Measurements from ENCODE around the gene PHF20. TPM values are rescaled to one million over a fixed set of nuclear protein-coding genes. Genes with fewer than 3 reads are reported as not detected.
A peak's percentile ranks its signal among the peaks of the same experiment; 100 is the strongest.

PHF20 gene
- total RNA-seq, 2 donors from 2014 or later: 17.6 to 25.1 TPM

DNA sequence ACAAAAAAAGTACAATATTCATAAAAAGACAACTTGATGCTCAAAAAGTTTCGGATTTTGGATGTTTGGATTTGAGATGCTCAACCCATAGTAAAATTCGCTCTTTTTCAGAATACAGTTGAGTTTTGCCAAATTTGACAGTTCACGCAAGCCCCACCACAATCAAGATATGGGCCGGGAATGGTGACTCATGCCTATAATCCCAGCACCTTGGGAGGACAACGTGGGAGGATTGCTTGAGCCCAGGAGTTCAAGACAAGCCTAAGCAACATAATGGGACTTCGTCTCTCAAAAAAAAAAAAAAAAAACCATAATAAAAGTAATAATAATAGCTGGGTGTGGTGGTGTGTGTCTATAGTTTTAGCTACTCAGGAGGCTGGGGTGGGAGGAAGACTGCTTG, 51.3 kb downstream of the PHF20 start:
- no peak for TF ChIP-seq POLR2A (IDR thresholded peaks at IDR 0.05)
- TF ChIP-seq, protein P1, sequence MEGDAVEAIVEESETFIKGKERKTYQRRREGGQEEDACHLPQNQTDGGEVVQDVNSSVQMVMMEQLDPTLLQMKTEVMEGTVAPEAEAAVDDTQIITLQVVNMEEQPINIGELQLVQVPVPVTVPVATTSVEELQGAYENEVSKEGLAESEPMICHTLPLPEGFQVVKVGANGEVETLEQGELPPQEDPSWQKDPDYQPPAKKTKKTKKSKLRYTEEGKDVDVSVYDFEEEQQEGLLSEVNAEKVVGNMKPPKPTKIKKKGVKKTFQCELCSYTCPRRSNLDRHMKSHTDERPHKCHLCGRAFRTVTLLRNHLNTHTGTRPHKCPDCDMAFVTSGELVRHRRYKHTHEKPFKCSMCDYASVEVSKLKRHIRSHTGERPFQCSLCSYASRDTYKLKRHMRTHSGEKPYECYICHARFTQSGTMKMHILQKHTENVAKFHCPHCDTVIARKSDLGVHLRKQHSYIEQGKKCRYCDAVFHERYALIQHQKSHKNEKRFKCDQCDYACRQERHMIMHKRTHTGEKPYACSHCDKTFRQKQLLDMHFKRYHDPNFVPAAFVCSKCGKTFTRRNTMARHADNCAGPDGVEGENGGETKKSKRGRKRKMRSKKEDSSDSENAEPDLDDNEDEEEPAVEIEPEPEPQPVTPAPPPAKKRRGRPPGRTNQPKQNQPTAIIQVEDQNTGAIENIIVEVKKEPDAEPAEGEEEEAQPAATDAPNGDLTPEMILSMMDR (IDR thresholded peaks at IDR 0.05): no peak
- no peak overlapping the region for H3K4me3 ChIP-seq
- no peaks in the 10 kb centered on the region for H3K27me3 ChIP-seq
- no peak for DNase-seq
- H3K4me1 ChIP-seq: no peaks in the 10 kb centered on the region
- no peak for ATAC-seq
- 90 to 95% methylated on average over 6 of the region's 6 CpGs for WGBS, 2 donors
- H3K36me3 ChIP-seq (replicated peaks in 1 of 2; ENCODE audit: insufficient read depth in 1 of 2, low read depth in 2 of 2): no peaks in the 10 kb centered on the region
- intact Hi-C loops (cut with DNase I): no loop called here
- no peak overlapping the region for H3K27ac ChIP-seq
- H3K9me3 ChIP-seq: no peaks in the 10 kb centered on the region

DNA sequence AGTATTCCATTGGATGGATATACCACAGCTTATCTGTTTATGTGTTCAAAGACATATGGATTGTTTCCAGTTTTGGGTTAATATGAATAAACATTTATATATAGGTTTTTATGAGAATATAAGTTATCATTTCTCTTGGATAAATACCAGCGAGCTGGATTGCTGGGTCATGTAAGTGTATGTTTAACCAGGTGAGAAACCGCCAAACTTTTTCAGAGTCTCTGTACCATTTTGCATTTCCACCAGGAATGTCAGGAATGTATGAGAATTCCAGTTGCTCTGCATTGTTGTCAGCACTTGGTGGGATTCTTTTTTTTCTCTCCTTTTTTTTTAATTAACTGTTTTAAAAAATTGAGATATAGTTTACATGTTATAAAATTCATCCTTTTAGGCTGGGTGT, 52.1 kb downstream of the PHF20 start:
- intact Hi-C loops (cut with DNase I): no loop called here
- ATAC-seq: no peak
- Histone ChIP-seq H3K4me3 (no peak overlapping the region), H3K27me3 (no peaks in the 10 kb centered on the region), H3K9me3 (no peaks in the 10 kb centered on the region), H3K4me1 (no peaks in the 10 kb centered on the region), H3K36me3 (replicated peaks in 1 of 2; ENCODE audit: insufficient read depth in 1 of 2, low read depth in 2 of 2) (no peaks in the 10 kb centered on the region), H3K27ac (no peak overlapping the region)
- TF ChIP-seq POLR2A (IDR thresholded peaks at IDR 0.05): no peak
- TF ChIP-seq, protein P1 (IDR thresholded peaks at IDR 0.05): no peak
- 62 to 66% methylated on average over 2 of the region's 2 CpGs for WGBS, 2 donors
- no peak for DNase-seq

DNA sequence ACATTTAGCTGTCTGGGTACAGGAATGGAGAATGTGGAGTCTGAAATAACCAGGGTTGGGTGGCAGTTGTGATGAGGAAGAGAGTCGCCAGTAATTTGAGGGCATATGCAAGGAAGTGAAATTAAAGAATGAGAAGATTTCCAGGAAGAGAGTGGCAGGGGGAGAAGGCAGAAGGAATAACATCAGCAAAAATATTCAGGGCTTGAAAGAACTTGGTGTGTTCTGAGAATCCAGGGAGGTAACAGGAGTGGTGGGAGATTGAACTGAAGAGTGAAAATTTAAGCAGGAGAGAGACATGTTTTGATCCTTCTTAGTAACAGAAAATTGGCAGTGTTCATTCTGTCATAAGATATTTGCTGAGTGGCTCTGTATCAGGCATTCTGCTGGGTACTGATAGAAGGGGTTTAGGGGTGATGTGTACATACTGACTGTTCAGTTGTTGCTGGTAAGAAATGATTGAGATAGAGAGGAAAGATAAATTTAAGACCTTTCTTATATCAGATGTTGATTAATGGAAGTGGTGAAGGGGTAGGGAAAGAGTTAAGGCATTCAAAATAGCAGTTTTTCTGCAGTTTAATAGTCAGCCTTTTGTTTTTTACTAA, 54.7 kb downstream of the PHF20 start:
- 88 to 100% methylated on average over 1 of the region's 1 CpG for WGBS, 2 donors
- no peaks in the 10 kb centered on the region for H3K4me1 ChIP-seq
- no peaks in the 10 kb centered on the region for H3K9me3 ChIP-seq
- H3K36me3 ChIP-seq (replicated peaks in 1 of 2; ENCODE audit: insufficient read depth in 1 of 2, low read depth in 2 of 2): no peaks in the 10 kb centered on the region
- no peak for ATAC-seq
- no peak for DNase-seq
- no peak overlapping the region for H3K27ac ChIP-seq
- intact Hi-C loops (cut with DNase I): no loop called here
- H3K4me3 ChIP-seq: no peak overlapping the region
- H3K27me3 ChIP-seq: no peaks in the 10 kb centered on the region
- TF ChIP-seq, protein P1 (IDR thresholded peaks at IDR 0.05): no peak
- no peak for TF ChIP-seq POLR2A (IDR thresholded peaks at IDR 0.05)

DNA sequence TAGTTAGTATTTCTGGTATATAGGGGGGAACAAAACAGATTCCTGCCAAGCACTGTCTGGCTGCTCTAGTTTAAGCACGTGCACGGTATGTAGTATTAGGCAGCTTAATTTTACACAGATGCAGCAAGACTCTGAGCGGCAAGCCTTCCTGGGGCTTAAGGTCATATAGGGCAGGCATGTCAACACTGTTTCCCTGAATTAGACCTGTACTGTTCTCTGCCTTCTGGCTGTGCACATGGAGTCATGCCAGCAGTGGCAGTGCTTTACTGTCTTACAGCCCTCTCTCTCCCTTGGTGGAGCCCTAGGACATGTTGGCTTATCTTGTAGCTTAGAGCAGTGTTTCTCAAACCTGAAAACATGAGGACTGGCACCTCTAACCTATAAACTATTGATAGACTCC, 56.6 kb downstream of the PHF20 start:
- Histone ChIP-seq H3K27me3 (no peaks in the 10 kb centered on the region), H3K27ac (no peak overlapping the region), H3K4me3 (no peak overlapping the region), H3K36me3 (replicated peaks in 1 of 2; ENCODE audit: insufficient read depth in 1 of 2, low read depth in 2 of 2) (no peaks in the 10 kb centered on the region), H3K4me1 (no peaks in the 10 kb centered on the region), H3K9me3 (no peaks in the 10 kb centered on the region)
- ATAC-seq (no peak), DNase-seq (peak in 3 of 4 donors; percentile 16 to 24 (median 16))
- intact Hi-C loops (cut with DNase I): no loop called here
- TF ChIP-seq POLR2A (IDR thresholded peaks at IDR 0.05): no peak
- TF ChIP-seq, protein P1 (IDR thresholded peaks at IDR 0.05): no peak
- WGBS, 2 donors: 80 to 94% methylated on average over 3 of the region's 3 CpGs

DNA sequence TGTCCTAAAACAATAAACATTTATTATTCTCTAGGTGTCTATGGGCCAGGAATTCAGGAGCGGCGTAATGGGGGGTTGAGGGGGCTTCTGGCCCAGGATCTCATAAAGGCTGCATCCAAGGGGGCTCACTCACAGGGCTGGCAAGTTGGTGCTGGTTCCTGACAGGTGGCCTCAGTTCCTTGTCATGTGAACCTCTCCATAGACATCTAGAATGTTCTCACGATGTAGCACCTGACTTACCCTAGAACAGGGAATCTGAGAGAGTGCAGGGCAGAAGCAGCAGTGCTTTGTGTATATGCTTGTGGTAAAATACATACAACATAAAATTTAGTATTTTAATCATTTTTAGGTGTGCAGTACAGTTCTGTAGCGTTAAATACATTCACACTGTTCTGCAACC, 57.1 kb downstream of the PHF20 start:
- intact Hi-C loops (cut with DNase I): no loop called here
- TF ChIP-seq, protein P1 (IDR thresholded peaks at IDR 0.05): no peak
- no peak for TF ChIP-seq POLR2A (IDR thresholded peaks at IDR 0.05)

More for the DNA sequence above, 57.1 kb downstream of the PHF20 start:
- Histone ChIP-seq H3K4me3 (no peak overlapping the region), H3K9me3 (no peaks in the 10 kb centered on the region), H3K27ac (no peak overlapping the region), H3K27me3 (no peaks in the 10 kb centered on the region), H3K4me1 (no peaks in the 10 kb centered on the region), H3K36me3 (replicated peaks in 1 of 2; ENCODE audit: insufficient read depth in 1 of 2, low read depth in 2 of 2) (no peaks in the 10 kb centered on the region)
- 86 to 95% methylated on average over 4 of the region's 4 CpGs for WGBS, 2 donors
- no peak for ATAC-seq
- no peak for DNase-seq
